ENCODE data around the gene EIF1AX.

GRCh38 chrX:20149326-20149725 is 7.7 kb upstream of the EIF1AX start:
- no peak for TF ChIP-seq CTCF (IDR thresholded peaks at IDR 0.05; ENCODE audit: low read depth, low read length, poor library complexity, severe bottlenecking)
- no peak for TF ChIP-seq EZH2phosphoT487 (IDR thresholded peaks at IDR 0.05; ENCODE audit: borderline replicate concordance, low read length)
